ENCODE results near the gene ITGA11. TPM values are rescaled to one million over a fixed set of nuclear protein-coding genes. Genes with fewer than 3 reads are reported as not detected.

ITGA11 gene
- total and polyA plus RNA-seq, 2 of the 4 experiments (the other 2 are of a cell fraction): 4.1 to 6.6 TPM

GRCh38 chr15:68303134-68303533 lies 128.8 kb downstream of the ITGA11 start:
- no peak overlapping the region for H3K9ac ChIP-seq (ENCODE audit: low read depth, low read length)
- H3K23ac ChIP-seq (ENCODE audit: low read depth, low read length): no peak overlapping the region
- ATAC-seq (ENCODE audit: low read depth): no peak
- H3K27ac ChIP-seq (ENCODE audit: insufficient read depth, low read length): no peak overlapping the region
- no peak overlapping the region for H3K4me3 ChIP-seq (ENCODE audit: insufficient read depth, low read depth, low read length)
- dilution Hi-C loops (cut with HindIII; ENCODE audit: low sequenced_read_pairs, unreplicated experiment): no loop called here
- H3K4me2 ChIP-seq (ENCODE audit: low read depth, low read length): no peak overlapping the region
- no peaks in the 10 kb centered on the region for H3K27me3 ChIP-seq (ENCODE audit: control insufficient read depth, insufficient read depth, low read length)
- no peak for DNase-seq
- no peak overlapping the region for H4K5ac ChIP-seq (ENCODE audit: low read depth, low read length)
- BruUV-seq (replicated peaks): no TSS peak
- no peak overlapping the region for H2BK120ac ChIP-seq (ENCODE audit: low read depth, low read length)
- H2BK20ac ChIP-seq (ENCODE audit: low read depth, low read length): no peak overlapping the region
- H3K4ac ChIP-seq (ENCODE audit: low read depth, low read length): no peak overlapping the region
- no peak overlapping the region for H3K18ac ChIP-seq (ENCODE audit: low read depth, low read length)
- H3K36me3 ChIP-seq (ENCODE audit: control insufficient read depth, insufficient read depth, low read length): peaks cover 11% of the 10 kb centered on the region
- H4K91ac ChIP-seq (ENCODE audit: insufficient read depth, low read depth, low read length): no peak overlapping the region
- no peak overlapping the region for H2BK15ac ChIP-seq (ENCODE audit: low read depth, low read length)
- H3K56ac ChIP-seq (ENCODE audit: extremely low read depth, insufficient read depth, low read length): no peak overlapping the region
- in situ Hi-C loops (cut with MboI; ENCODE audit: low sequenced_read_pairs): loop anchor here (5.0 to 10.0 kb wide), 2 partner anchors 249 to 572 kb away; no protein-coding TSS in a partner anchor
- CTCF ChIA-PET: no interaction called here
- peaks cover 5% of the 10 kb centered on the region; the same call in 1 of the 2 replicates for H3K9me1 ChIP-seq (ENCODE audit: insufficient read depth, low read length)
- intact Hi-C loops (cut with micrococcal nuclease): loop anchor here (10.0 kb wide), 1 partner anchor 512 kb away; no protein-coding TSS in a partner anchor
- H3K9me3 ChIP-seq (ENCODE audit: control insufficient read depth, insufficient read depth, low read length): no peaks in the 10 kb centered on the region
- POLR2A ChIA-PET (ENCODE audit: unreplicated experiment): no interaction called here
- H3K4me1 ChIP-seq (ENCODE audit: control insufficient read depth, insufficient read depth, low read length): peaks cover 8% of the 10 kb centered on the region
- H3K79me1 ChIP-seq (ENCODE audit: low read depth in 1 of 2, low read length in 2 of 2): peaks cover under 1 to 9% of the 10 kb centered on the region in 2 experiments; a peak in 2 of 4 replicates
- no peak overlapping the region for H2AK5ac ChIP-seq (ENCODE audit: low read depth, low read length)
- TF ChIP-seq NFE2L2 (IDR thresholded peaks at IDR 0.05; ENCODE audit: low read depth, low read length): no peak
- no peak for TF ChIP-seq CEBPB (IDR thresholded peaks at IDR 0.05; ENCODE audit: low read depth, low read length)
- TF ChIP-seq ELK1 (IDR thresholded peaks at IDR 0.05; ENCODE audit: borderline replicate concordance, low read depth, low read length): no peak
- no peak for TF ChIP-seq MXI1 (IDR thresholded peaks at IDR 0.05; ENCODE audit: borderline replicate concordance, low read depth, low read length)
- no peak for TF ChIP-seq RCOR1 (IDR thresholded peaks at IDR 0.05; ENCODE audit: insufficient replicate concordance, low read length)
- TF ChIP-seq BHLHE40 (IDR thresholded peaks at IDR 0.05; ENCODE audit: low read depth, low read length): no peak
- TF ChIP-seq CTCF (conservative IDR thresholded peaks at IDR 0.05; ENCODE audit: low read depth, low read length): no peak
- no peak for TF ChIP-seq POLR2A (IDR thresholded peaks at IDR 0.05; ENCODE audit: low read depth, low read length)
- no peak for TF ChIP-seq MAFK (IDR thresholded peaks at IDR 0.05; ENCODE audit: low read depth, low read length)
- no peak for TF ChIP-seq FOS (IDR thresholded peaks at IDR 0.05; ENCODE audit: low read depth, low read length)
- no peak for TF ChIP-seq USF2 (IDR thresholded peaks at IDR 0.05; ENCODE audit: low read depth, low read length)
- TF ChIP-seq RAD21 (IDR thresholded peaks at IDR 0.05; ENCODE audit: low read length): no peak
- no peak for TF ChIP-seq MAZ (IDR thresholded peaks at IDR 0.05; ENCODE audit: borderline replicate concordance, low read depth, low read length)
- no peak for TF ChIP-seq CHD1 (IDR thresholded peaks at IDR 0.05; ENCODE audit: low read depth, low read length)
- TF ChIP-seq SMC3 (IDR thresholded peaks at IDR 0.05; ENCODE audit: low read depth, low read length): no peak
- TF ChIP-seq RFX5 (IDR thresholded peaks at IDR 0.05; ENCODE audit: low read depth, low read length): no peak
- H4K8ac ChIP-seq (ENCODE audit: low read depth in 2 of 2, low read length in 2 of 2): no peak overlapping the region
- H2AK9ac ChIP-seq (replicated peaks; ENCODE audit: low read depth, low read length, poor library complexity): no peak overlapping the region
- H4K20me1 ChIP-seq (ENCODE audit: insufficient read depth, low read length): no peaks in the 10 kb centered on the region
- WGBS, 2 experiments (ENCODE audit: extremely low coverage in 2 of 2, insufficient read length in 1 of 2): 83% methylated on average over 1 of the region's 2 CpGs; no CpG with 5 or more reads in 1 of the 2 experiments
- no peak overlapping the region for H2BK5ac ChIP-seq (ENCODE audit: low read depth, low read length, poor library complexity, severe bottlenecking)
- H2AFZ ChIP-seq (replicated peaks; ENCODE audit: low read length, poor library complexity): no peak overlapping the region
- no peak overlapping the region for H3K14ac ChIP-seq (replicated peaks; ENCODE audit: low read depth, low read length)

Data from IMR-90 (cell line).